Activated CD4-positive, alpha-beta T cell treated with anti-CD3 and anti-CD28 coated beads, Interleukin-2, amount 50 U/mL, for 24 hours (primary cell): Measurements from ENCODE around the gene LRRC8B.

Source experiments
- DNase-seq, 2 donors: peaks; one replicate each; pipeline ENCODE4 v3.0.0-alpha.2; 2020; ENCODE audit warnings: low read depth in 1 of 2, low spot score in 1 of 2

The LRRC8B gene

GRCh38 chr1:89546082-89546889, 21.7 kb downstream of the LRRC8B start:
- DNase-seq = no peak

- DNase-seq = no peak
Observed at GRCh38 chr1:89546934-89547562, 22.4 kb downstream of the LRRC8B start.

- peak in 1 of 2 donors; percentile 14 for DNase-seq
Observed at GRCh38 chr1:89547563-89548116, 23.0 kb downstream of the LRRC8B start.

- no peak for DNase-seq
Observed at GRCh38 chr1:89548122-89548857, 23.7 kb downstream of the LRRC8B start.

GRCh38 chr1:89550995-89551394, 26.4 kb downstream of the LRRC8B start:
- DNase-seq = no peak

- no peak for DNase-seq
Observed at GRCh38 chr1:89552471-89553081, 27.9 kb downstream of the LRRC8B start.

- no peak for DNase-seq
Observed at GRCh38 chr1:89553157-89553556, 28.5 kb downstream of the LRRC8B start.

- DNase-seq = no peak
Observed at GRCh38 chr1:89555550-89555949, 30.9 kb downstream of the LRRC8B start.

GRCh38 chr1:89556726-89557444, 32.3 kb downstream of the LRRC8B start:
- DNase-seq = no peak

- no peak for DNase-seq
Observed at GRCh38 chr1:89557445-89557825, 32.8 kb downstream of the LRRC8B start.

GRCh38 chr1:89557956-89558355, 33.3 kb downstream of the LRRC8B start:
- no peak for DNase-seq

- no peak for DNase-seq
Observed at GRCh38 chr1:89563957-89564604, 39.5 kb downstream of the LRRC8B start.

- no peak for DNase-seq
Observed at GRCh38 chr1:89565521-89565920, 40.9 kb downstream of the LRRC8B start.

GRCh38 chr1:89566761-89567174, 42.1 kb downstream of the LRRC8B start:
- DNase-seq = no peak

- DNase-seq = no peak
Observed at GRCh38 chr1:89567797-89568196, 43.2 kb downstream of the LRRC8B start.

GRCh38 chr1:89573410-89573809, 48.8 kb downstream of the LRRC8B start:
- DNase-seq = no peak

GRCh38 chr1:89574621-89575020, 50.0 kb downstream of the LRRC8B start:
- no peak for DNase-seq

- DNase-seq = no peak
Observed at GRCh38 chr1:89575207-89575606, 50.6 kb downstream of the LRRC8B start.

- no peak for DNase-seq
Observed at GRCh38 chr1:89576013-89576412, 51.4 kb downstream of the LRRC8B start.

- no peak for DNase-seq
Observed at GRCh38 chr1:89578151-89578550, 53.5 kb downstream of the LRRC8B start.
